Kidney capillary endothelial cell (primary cell): ENCODE data around the gene CCT6B.
"Not testable (repeated sequence)": the region's sequence is repeated elsewhere in the genome, so short reads cannot be mapped to it uniquely, and the experiment has no call there.

Experiments
- DNase-seq: peaks from one replicate; pipeline ENCODE4 v3.0.0-alpha.2; 2018; ENCODE audit warnings: low spot score

Gene CCT6B

DNA sequence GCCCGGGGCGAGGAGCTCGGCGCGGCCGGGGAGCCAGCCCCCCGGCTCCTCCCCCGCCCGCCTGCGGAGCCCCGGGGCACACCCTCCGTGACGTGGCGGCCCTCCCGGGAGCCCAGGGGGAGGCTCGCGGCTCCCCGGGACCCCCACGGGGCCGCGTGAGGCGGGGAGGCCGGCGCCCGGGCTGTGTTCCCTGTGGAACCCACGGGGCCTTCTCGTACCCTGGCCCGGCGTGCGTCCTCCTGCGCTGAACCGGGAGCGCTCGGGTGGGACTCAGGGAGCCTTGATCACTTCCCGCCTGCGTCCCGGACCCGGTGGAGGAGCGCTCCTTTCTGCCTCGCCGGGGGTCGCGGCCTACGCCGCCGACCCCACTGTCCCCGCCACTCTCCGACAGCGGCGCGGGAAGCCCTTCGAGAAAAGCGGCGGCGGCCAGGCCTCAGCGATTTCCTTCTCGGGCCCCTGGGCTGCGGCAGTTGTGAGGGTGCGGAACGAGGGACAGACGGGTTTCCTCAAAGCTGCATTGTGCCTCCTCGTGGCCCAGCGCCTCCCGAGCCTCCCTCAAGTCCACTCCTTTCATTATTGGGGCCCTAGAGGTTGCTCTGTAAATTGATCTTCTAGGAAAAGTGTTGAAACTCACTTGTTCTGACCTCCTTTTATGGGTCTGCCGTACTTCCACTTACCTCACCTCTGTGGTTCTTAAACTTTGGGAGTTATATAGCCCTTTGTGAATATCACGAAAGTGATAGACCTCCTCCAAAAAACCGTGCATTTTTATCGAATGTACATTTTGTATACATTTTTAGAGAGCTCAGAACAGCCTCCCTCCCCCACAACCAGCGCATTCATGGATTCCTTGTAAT is 19.6 kb upstream of the CCT6B start:
- DNase-seq = peak; percentile 58

DNA sequence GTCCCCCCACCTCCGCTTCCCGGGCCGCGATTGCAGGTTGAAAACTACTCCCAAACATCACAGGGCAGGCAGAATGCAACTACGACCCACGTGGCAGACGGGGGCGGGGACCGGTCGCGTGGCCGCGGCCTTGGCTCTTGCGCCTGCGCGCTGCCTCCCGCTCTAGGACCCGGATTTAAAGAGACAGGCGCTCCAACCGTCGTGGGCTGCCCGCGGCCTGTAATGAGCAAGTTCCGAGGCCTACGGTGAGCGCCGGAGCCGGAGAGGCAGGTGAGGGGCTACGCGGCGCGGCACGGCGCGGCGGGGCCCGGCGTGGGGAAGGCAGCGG is 19.1 kb upstream of the CCT6B start, which contains the start of gene LIG3:
LIG3 (plus strand) TSS at position 160 of the 328 bp plus-strand sequence. CDS start 2,494 bp downstream, outside the sequence.
- peak; percentile 86 for DNase-seq

DNA sequence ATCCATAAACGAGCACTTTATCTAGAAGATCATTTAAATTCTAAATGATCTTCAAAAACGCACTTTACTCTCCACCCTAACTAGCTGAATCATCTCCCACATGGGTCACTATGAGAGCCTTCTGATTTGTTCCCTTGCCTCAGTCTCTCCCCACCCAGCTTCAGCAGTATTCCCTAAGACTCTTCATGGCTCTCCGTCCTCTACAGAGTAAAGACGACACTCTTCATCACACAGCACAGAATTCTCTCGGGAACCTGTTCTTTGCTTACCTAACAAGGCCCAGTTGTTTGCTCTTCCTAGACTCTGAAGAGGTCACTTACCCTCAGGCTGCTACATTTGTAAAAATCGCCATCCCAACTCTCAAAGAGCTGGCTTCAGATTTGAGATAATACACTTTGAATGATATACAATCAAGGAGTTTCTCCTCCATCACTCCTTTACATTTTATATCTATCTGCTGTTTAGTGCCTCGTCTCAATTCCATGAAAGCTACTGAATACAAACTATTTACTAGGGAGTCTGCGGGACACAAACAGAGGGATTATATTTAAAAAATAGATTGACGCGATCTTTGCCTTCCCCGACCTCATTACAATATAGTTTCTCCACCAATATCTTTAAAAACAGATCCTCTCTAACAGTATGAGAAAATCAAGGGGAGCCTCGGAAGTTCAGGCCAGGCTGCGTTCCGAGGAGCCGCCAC is 18.5 kb upstream of the CCT6B start:
- peak; percentile 15 for DNase-seq

GRCh38 chr17:34979153-34979552 is 17.9 kb upstream of the CCT6B start:
- no peak for DNase-seq

DNA sequence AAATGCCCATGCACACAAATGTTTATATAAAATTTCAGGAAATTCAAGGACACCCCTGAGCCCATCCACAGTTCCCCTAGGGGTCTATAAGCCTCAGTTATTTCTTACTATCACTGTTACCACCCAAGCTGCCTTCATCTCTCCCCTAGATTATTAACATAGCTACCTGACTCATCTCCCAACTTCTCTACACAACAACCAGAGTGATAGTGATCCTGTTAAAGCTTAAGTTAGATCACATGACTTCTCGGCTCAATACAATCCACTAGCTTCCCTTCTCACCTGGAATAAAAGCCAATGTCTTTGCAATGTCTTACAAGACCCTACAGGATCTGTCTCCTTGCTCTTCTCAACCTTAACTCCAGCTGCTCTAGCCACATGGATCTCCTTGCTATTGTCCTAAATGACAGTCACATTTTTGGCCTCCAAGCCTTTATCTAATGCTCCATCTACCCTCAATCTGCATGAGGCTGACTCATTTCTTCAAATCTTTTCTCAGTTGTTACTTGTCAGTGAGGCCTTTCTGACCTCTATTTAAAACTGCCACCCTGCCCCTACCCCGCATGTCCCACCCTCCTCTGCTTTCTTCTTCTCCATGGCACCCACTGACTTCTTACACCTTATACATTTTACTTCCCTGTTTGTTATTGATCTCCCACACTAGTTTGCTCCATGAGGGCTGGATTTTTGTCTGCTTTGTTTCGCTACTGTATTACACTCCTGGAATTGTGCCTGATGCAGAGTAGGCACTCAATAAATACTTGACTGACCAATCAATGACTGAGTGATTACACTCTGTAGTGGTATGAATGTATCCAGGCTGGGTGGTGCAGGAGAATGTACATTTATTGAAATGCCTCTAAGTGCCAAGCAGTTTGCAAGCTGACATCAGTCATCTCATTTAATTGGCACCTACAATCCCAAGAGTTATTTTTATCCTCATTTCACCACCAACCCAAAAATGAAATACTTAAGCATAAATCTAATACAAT is 13.8 kb upstream of the CCT6B start:
- DNase-seq = no peak

GRCh38 chr17:34974179-34974578 is 12.9 kb upstream of the CCT6B start:
- DNase-seq = no peak

DNA sequence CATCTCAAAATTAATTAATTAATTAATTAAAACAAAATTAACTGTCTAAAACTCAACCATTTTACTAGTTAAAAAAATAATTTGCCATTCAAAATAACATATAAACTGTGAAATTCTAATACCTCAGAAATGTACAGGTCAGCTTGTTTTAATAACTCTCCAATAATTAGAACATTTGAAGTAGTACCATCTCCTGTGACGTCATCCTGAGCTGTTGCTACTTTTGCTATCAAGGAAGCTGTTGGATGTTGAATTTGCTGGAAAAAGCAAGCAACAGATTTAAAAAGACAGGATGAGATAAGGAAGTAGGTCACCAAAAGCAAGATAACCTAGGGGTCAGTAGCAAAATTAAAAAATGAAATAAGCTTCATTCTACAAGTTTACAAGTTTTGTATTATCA is 2.8 kb downstream of the CCT6B start:
- DNase-seq = no peak

DNA sequence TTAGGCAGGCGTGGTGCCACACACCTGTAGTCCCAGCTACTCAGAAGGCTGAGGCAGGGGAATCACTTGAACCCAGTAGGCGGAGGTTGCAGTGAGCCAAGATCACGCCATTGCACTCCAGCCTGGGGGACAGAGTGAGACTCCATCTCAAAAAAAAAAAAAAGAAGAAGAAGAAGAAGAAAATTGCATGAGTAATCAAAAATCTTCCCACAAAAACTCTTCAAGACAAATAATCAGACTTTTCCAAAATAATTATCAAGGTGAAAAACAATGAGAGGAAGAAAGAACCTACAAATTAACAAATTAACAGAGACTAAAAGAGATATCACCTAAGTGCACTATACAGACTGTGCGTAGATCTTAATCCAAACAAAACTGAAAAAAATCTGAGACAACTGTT is 10.5 kb downstream of the CCT6B start:
- not testable (repeated sequence) for DNase-seq

- DNase-seq = no peak
These were observed 31.0 kb downstream of the CCT6B start for GRCh38 chr17:34930283-34930682.

DNA sequence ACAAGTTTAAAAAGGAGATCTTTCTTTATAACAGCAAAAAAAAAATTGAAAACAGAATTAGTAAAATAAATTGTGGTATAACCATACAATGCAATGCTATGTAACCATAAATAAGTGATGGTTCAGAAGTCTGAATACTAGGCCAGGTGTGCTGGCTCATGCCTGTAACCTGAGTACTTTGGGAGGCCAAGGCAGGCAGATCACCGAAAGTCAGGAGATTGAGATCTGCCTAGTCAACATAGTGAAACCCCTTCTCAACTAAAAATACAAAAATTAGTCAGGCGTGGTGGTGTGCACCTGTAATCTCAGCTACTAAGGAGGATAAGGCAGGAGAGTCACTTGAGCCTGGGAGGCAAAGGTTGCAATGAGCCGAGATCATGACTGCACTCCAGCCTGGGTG is 34.6 kb downstream of the CCT6B start:
- DNase-seq = no peak

DNA sequence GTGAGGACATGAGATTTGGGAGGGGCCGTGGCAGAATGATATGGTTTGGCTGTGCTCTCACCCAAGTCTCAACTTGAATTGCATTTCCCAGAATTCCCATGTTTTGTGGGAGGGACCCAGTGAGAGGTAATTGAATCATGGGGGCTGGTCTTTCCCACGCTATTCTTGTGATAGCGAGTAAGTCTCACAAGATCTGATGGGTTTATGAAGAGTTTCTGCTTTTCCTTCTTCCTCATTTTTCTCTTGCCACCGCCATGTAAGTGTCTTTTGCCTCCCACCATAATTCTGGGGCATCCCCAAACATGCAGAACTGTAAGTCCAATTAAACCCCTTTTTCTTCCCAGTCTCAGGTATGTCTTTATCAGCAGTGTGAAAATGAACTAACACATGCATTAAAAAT is 40.6 kb downstream of the CCT6B start:
- DNase-seq = no peak

DNA sequence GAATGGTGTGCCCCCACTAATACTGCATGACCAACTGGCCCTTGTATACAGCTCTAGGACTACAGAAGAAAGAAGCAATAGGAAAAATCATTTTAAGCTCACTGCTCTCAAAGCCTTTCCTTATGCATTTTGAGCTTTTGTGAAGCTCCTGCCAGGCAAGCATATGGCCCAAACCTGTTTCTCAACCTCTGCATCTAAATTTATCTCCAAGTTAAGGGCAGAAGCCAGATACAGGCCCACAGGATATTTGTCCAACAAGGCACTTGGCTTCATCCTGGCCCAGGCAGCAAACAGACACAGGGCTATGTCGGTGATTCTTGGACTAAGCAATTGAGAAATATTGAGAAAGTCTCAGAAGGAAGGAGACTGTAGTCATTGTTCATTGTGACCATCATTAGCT is 43.9 kb downstream of the CCT6B start:
- DNase-seq = no peak

GRCh38 chr17:34916120-34916519 is 45.1 kb downstream of the CCT6B start:
- no peak for DNase-seq

DNA sequence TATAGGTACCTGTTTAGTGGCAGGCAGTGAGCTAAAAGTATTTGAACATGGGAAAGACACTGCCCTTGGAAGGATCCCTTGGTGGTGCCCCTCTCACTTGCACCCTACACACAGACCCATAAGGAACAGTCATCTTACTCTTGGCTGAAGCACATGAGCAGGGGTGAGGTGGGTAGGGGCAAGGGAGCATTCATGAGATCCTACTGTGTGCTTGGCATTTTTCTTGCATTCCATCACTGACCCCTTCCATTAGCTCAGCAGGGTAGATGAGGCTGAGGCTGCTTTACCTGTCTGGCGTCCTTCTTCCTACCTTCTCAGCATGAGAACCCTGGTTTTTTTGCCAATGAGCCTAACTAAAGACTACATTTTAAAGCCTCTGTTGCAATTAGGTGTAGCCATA is 48.3 kb downstream of the CCT6B start:
- DNase-seq = no peak

DNA sequence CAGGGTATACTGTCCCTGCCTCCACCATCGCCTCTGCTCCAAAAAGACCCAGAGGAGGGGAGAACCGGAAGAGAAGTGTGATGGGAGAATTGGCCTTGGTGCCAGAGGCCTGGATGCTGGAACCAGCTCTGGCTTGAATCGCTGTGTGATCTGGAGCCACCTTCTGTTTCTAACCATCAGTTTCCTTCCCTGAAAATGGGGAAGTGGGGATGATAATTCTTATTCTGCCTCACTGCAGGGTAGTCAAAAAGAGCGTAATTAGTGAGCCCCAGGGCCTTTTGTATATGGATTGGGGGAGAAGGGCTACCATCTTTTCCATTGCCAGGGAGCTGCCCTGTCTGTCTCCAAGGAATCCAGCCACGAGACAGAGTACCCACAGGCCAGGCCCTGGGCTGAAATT is 52.2 kb downstream of the CCT6B start:
- DNase-seq = no peak

DNA sequence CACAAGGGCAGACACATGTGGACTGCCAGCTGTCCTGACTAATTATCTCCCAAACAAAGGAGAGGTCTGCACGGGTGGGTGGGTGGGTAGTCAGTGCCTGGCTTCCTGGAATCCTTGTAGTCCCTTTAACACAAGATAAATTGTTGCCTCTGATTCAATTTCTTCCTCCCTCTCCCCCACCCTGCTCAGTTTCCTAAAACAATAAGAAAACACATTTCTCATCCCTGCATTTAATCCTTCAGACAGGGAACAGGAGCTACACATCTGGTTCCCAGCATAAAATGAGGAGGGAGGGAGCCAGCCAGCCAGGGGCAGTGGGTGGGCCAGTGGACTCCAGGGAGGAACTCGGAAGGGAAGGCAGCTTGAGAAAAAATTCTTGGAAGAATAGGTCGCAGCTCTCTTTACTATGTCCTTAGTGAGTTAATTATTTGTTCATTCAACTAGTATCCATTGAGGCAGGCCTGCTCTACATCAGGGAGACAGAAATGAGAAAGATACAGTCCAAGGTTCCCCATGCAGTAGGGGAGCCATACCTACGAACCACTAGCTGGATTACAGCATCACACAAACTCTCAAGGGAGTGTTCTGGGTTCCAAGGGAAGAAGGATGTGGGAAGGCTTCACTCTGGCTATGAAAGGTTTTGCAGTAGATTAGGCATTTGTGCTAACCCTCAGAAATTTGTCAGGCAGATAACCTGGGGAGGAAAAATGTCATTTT is 58.3 kb downstream of the CCT6B start:
- no peak for DNase-seq

DNA sequence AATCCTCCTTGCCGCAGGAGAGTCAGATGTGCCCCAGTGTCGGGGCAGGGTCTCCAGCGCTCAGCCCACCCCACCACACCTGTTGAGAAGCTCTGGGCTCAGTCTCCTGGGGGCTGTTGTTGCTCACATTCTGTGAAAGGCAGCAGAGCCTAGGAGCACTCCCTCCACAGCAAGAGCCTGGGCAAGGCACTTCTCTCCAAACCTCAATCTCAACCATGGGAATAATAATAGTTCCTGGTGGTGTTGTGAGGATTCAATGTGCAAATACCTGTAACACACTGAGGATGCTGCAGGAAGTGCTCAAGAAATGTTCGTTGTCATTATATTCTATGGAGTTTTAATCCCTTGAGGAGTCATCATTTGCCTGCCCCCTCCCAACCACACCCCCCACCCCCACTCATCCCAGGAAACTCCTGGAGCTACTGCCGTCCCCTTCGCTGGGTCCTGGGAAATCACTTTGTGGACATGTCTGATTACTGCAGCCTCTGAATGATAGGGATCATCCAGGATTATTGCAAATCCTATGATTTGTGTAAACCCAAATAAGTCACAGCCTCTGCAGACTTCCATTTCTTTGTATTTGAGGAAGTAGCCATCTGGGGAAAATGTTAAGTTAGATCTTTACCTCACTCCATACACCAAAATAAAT is 61.5 kb downstream of the CCT6B start:
- DNase-seq = no peak

- no peak for DNase-seq
These were observed 65.9 kb downstream of the CCT6B start for GRCh38 chr17:34895383-34895782.

DNA sequence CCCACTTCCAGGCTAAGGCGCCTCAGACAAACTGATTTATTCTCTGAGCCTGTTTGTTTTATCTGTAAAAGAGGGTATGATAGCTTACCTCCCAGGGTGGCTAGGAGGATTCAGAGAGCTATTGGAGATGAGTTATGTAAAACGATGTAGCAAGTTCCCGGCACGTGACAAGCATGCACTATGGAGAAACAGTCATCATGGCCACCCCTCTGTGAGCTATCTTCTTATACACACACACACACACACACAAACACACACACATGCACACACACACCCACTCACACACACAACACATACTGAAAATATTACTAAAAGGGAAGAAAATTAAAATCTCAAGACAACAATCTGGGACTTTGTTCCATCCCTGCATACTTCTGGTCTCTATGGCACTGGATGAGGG is 66.3 kb downstream of the CCT6B start:
- DNase-seq = no peak

- DNase-seq = peak; percentile 16
These were observed 68.6 kb downstream of the CCT6B start for GRCh38 chr17:34892461-34893249.
